HTERT RPE-1 (cell line): ENCODE results near the gene OR9Q1.

Experiments used
- in situ Hi-C: fragments of 300-500 bp; cut with MboI; formaldehyde crosslinking; loops from 4 replicates; pipeline ENCODE4 v1.14.3; 2020; ENCODE audit warnings: low sequenced_read_pairs

Gene OR9Q1

GRCh38 chr11:58227956-58228615 is 204.4 kb downstream of the OR9Q1 start:
- in situ Hi-C loops, result no loop called here
